GM20431 (cell line): Measurements from ENCODE around the gene DIS3L2.
"Not testable (repeated sequence)": the region's sequence is repeated elsewhere in the genome, so short reads cannot be mapped to it uniquely, and the experiment has no call there.

Source experiments
- in situ Hi-C: fragments of 300-500 bp; cut with MseI, MboI; formaldehyde crosslinking; loops from one replicate; pipeline ENCODE4 v1.15.0; 2020; ENCODE audit warnings: low sequenced_read_pairs; ENCODE audit not compliant: unreplicated experiment

DIS3L2 gene

DNA sequence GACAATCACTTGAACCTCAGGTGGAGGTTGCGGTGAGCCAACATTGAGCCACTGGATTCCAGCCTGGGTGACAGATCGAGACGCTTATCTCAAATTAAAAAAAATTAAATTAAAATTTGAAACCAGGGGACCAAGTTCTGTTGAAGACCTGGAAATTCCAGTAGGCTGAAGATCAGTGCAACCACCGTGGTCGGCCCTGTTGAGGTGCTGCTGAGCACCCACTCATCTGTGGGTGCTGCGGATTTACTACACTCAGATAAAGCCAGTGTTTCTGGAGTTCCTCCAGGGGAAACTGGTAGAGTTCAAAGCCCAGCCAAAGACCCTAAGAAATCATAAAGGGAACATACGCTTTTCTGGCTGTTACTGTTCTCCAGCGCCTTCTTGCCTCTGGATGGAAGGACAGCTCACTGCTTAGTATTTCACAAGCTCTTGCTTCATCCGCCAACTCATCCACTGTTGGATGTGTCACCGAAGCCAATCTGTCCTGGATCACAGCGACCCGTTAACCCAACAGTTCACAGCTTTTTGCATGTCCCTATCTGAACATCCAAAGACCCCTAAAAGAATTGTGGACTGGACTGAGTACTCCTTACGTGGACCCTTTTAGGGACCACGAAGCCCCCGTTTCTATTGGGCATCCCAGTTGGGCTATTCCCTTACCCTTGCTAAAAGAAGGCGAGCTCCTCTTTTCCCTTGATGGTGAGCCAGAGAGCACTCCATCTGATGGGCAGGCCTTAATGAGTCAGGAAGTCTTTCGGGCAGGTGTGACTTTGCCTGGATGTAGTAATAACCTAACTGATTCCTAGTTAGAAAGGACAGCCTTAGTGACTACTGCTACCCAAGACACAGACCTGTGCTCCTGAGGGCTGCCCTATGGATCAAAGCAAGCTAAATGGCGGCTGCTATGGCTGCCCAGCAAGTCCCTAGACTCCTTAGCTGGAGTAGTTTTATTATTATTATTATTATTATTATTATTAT, 411.0 kb downstream of the DIS3L2 start:
- in situ Hi-C loops, result no loop called here

DNA sequence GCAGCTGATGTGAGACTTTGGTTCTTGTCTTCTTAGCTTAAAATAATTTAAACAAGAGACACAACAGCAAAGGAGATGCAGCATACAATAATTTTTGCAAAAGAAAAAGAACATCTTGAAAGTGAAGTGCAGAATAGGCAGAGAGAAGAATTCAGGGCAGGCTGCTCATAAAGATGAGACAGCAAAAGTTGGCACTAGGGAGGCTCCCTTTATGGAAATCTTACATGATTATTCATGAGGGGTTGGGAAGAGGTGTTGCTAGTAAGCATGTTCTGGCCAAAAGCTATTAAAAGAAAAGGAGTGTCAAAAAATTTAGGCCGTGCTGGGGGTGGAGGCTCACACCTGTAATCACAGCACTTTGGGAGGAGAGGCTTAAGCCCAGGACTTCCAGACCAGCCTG, 412.8 kb downstream of the DIS3L2 start:
- in situ Hi-C loops, result no loop called here

DNA sequence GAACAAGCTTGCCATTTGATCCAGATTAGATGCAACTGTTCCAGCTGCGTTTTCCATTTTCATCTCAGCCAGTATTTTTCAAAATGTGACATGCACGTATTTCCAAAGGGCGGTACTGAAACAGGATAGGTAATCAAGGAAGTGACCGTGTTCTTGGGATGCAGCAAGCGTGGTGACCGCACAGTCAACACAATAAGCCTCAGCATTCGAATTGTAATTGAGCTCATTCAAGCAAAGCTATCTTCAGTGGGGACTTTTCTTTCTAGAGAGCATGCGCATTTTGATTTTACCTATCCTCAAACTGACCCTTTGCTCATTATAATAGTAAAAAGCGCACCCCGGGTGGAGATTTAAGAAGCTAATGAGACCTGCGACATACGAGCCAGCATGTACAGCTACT, 413.7 kb downstream of the DIS3L2 start:
- in situ Hi-C loops, result no loop called here

DNA sequence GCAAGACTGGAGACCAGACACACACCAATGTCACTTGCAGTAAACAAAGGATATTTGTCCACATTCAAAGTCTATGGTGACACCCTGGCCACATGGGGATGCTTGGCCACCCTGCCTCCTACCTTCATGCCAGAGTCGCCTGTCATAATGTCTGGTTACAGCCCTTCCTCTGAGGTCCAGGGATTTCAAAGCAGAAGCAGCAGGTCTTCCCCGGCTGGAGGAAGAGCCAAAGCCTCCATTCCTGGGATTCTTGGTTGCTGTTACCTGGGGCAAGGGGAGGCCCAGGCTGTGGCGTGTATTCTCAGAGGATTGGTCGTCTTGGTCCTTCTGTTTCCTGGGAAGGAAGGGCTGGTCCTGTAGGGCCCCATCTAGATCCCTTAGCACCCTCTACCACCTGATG, 414.7 kb downstream of the DIS3L2 start:
- in situ Hi-C loops, result no loop called here

DNA sequence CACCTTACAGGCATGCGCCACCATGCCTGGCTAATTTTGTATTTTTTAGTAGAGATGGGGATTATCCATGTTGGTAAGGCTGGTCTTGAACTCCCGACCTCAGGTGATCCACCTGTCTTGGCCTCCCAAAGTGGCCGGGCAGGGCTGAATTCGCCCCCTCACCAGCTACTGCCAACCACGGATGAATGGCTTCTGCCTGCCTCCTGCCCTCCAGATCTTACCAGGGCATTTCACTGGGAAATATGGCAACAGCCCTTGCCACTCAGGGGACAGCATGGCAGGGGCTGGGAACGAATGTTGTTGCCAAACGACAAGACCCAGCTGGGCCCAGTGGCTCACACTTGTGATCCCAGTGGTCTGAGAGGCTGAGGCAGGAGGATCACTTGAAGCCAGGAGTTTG, 415.2 kb downstream of the DIS3L2 start:
- in situ Hi-C loops, result no loop called here

DNA sequence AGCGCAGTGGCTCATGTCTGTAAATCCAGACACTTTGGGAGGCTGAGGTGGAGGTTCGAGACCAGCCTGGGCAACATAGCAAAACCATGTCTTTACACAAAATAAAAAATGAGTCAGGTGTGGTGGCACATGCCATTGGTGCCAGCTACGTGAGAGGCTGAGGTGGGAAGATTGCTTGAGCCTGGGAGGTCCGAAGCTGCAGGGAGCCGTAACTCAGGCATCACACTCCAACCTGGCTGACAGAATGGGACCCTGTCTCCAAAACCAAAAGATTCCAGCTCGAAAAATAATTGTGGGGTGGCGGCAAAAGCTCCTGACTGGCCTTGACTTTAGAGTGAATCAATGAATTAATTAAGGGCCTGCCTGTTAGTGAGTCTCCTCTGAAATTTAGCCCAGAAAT, 415.8 kb downstream of the DIS3L2 start:
- in situ Hi-C loops, result no loop called here

DNA sequence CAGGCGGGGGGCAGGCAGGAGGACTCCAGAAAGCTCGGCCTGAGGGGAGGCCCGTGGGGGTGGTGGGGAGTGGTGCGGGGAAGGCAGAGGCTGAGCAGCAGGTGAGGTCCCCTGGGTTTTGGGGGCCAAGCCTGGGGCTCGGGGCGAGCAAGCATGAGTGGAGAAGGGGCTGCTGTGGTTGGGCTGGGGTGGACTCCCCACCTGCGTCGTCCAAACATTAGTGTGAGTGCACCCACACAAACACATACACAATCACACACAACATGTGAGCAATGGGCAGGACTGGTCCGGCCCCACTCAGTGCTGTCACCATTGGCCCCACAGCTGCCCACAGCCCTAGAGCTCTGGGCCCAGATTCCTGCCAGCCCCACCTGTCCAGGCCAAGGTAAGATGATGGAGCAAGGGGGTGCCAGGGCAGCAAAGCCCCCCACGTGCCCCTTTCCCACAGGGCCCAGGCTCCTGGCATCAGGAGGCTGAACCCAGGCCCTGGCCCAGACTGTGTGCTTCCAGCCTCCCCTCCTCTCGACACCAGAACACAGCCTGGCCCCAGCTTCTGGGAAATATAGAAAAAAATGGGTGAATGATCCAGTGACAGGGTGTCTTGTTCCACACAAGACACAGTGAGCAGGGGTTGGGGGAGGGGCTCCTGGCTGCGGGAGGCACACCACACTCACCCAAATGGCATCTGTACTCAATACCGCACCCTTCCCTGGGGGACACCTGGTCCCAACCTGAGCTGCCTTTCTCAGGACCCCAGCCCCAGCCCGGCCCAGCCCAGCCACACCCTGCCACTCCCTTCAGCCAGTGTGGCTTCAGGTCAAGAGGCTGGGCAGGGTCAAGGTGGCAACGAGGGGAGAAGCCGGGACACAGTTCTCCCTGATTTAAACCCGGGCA, 416.6 kb downstream of the DIS3L2 start:
- in situ Hi-C loops, result no loop called here

DNA sequence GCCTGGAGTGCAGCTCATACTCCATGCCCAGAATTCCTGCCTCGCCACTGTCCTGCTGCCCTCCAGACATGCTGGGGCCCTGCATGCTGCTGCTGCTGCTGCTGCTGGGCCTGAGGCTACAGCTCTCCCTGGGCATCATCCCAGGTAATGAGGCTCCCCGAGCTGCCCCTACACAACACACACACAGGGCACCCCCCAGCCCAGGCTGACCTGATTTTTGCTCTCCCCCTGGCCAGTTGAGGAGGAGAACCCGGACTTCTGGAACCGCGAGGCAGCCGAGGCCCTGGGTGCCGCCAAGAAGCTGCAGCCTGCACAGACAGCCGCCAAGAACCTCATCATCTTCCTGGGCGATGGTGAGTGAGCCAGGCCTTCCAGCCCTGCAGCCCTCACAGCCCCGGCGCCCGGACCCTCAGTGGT, 417.2 kb downstream of the DIS3L2 start, which contains the start of gene ALPP:
ALPP (plus strand) TSS at position 17 of the 417 bp plus-strand sequence; CDS start at position 69, 52 bp downstream.
- in situ Hi-C loops, result not testable (repeated sequence)

DNA sequence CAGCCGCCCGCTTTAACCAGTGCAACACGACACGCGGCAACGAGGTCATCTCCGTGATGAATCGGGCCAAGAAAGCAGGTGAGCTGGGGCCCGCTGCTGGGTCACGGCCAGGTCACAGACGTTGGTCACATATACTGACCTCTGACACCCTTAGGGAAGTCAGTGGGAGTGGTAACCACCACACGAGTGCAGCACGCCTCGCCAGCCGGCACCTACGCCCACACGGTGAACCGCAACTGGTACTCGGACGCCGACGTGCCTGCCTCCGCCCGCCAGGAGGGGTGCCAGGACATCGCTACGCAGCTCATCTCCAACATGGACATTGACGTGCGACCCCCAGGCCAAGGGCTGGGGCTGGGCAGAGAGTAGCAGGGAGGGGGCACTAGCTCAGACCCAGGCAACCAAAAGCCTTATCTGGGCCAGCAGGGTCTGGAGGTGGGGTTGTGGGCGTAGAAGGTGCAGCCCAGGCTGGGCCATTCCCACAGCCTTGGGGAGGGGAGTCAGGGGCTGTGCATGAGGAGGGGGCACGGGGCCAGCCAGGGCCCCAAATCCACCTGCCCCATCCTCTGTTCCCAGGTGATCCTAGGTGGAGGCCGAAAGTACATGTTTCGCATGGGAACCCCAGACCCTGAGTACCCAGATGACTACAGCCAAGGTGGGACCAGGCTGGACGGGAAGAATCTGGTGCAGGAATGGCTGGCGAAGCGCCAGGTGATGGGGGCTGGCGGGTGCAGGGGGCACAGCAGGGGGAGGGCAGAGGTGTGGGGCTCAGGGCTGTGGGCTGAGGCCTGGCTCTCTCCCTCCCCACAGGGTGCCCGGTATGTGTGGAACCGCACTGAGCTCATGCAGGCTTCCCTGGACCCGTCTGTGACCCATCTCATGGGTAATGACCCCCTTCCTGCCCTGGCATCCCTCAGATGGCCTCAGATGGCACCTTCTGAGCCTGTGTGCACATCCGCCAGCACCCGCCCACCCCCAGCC, 418.4 kb downstream of the DIS3L2 start:
- in situ Hi-C loops, result not testable (repeated sequence)

DNA sequence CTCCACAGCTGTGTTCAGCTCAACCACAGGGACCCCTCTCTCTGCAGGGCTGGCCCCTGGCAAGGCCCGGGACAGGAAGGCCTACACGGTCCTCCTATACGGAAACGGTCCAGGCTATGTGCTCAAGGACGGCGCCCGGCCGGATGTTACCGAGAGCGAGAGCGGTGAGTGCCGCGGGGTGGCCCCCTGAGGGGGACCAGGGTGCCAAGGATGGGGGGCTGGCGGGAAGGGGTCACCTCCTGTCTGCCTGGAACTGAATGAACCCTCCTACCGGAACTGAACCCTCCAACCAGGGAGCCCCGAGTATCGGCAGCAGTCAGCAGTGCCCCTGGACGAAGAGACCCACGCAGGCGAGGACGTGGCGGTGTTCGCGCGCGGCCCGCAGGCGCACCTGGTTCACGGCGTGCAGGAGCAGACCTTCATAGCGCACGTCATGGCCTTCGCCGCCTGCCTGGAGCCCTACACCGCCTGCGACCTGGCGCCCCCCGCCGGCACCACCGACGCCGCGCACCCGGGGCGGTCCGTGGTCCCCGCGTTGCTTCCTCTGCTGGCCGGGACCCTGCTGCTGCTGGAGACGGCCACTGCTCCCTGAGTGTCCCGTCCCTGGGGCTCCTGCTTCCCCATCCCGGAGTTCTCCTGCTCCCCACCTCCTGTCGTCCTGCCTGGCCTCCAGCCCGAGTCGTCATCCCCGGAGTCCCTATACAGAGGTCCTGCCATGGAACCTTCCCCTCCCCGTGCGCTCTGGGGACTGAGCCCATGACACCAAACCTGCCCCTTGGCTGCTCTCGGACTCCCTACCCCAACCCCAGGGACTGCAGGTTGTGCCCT, 419.9 kb downstream of the DIS3L2 start:
- in situ Hi-C loops, result not testable (repeated sequence)

DNA sequence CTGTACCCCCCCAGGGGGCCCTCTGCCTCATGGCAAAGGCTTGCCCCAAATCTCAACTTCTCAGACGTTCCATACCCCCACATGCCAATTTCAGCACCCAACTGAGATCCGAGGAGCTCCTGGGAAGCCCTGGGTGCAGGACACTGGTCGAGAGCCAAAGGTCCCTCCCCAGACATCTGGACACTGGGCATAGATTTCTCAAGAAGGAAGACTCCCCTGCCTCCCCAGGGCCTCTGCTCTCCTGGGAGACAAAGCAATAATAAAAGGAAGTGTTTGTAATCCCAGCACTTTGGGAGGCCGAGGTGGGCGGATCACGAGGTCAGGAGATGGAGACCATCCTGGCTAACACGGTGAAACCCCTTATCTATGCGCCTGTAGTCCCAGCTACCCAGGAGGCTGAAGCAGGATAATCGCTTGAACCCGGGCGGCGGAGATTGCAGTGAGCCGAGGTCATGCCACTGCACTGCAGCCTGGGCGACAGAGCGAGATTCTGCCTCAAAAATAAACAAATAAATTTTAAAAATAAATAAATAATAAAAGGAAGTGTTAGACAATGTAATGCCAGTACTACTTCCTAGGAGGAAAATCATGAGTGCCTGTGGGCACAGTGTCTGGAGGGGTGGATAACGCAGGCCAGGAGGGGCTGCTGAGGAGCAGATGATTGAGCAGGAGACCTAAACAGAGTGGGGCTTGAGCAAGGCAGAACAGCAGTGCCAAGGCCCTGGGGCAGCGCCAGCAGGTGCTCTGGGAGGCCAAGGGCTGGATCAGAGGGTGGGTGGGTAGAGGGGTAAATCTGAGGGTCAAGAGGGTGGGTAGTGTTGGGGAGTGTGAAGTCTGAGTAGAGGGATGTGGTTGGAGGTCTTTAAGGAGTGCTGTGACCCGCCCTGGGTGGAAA, 421.1 kb downstream of the DIS3L2 start:
- in situ Hi-C loops, result no loop called here

DNA sequence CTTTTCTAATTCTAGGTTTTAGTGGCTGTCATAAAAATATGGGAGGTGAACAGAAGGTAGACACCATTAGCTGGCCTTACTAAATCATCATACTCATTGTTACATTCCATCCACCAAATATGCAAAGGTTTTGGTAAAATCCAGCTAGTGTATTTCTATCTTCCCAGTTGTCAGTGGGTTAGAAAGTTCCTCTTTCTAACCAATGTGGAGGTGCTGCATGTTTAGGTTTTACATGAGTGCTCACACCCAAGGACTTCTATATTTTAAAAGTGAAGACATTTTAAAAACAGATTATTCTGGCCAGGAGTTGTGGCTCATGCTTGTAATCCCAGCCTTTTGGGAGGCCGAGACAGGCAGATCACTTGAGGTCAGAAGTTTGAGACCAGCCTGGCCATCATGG, 423.0 kb downstream of the DIS3L2 start:
- in situ Hi-C loops, result no loop called here

DNA sequence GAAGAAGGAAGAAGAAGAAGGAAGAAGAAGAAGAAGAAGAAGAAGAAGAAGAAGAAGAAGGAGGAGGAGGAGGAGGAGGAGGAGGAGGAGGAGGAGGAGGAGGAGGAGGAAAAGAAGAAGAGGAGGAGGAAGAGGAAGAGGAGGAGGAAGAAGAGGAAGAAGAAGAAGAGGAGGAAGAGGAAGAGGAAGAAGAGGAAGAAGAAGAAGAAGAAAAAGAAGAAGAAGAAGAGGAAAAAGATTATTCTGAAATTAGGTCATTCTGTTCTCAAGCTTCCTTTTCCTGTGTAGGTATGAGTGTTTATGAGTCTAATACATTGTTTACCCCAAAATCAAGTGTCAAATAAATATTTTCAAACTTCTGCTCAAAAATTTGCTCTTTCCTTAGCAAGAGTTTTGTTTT, 423.5 kb downstream of the DIS3L2 start:
- in situ Hi-C loops, result not testable (repeated sequence)

DNA sequence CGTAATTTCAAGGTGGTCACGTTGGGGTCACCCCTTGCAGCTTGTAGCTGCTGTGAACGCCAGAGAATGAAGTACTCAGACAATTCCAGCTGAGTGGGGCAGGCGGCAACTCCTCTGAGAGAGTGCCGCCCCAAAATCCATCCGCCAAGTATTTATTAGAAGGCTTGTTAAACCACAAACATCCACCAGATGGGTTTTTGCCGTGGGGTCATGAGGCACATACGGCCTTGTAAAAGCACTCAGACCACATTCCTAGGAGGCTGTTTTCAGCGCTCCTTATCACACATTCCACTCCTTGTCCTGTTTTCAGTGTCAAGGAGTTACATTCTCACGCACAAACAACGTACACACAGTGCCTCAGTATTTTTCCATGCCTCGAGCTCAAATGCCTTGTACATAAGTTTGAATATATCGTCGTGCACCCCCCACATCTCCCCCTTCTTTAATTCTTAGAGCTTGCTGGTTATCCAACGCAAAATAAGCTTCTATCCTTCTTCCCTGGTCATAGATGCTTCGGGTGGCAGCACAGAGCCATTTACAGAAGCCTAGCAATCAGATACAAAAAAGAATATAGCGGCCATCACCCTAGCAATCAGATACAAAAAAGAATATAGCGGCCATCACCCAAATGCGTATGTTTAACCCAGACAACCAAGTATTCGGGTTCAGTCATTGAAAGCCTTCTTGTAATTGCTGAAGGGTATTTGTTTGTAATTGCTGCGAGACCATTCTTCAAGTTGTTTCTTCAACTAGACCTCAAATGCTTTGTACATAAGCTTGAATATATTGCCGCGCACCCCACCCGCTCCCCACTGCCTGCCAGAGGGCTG, 424.4 kb downstream of the DIS3L2 start:
- in situ Hi-C loops, result no loop called here

DNA sequence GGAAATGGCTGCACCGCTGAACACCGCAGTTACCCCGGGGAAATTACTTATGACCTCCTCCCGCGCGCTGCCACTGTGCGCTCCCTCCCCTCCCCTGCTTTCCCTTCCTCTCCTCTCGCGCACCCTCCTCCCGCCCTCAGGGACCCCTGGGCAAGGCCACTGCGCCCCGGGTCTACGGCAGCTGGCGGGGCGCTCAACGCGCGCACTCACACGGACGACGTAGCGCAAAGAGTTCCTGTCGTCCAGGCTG, 424.9 kb downstream of the DIS3L2 start:
- in situ Hi-C loops, result no loop called here
